ENCODE results near the gene MARK1.

DNA sequence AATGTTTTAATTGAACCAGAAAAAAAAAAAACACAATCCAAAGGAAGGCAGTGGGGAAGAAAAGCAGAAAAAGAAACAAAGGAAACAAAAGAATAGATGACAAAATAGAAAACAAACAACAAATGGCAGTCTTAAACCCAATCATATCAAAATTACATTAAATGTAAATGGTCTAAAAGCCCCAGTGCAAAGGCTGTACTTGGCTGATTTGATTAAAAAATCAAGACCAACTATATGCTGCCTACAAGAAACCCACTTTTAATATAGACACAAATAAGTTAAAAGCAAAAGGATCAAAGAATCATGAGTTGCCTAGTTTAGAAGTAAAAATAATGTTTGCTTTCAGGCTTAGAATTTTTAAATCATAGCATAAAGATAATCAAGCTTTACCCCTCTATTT, 142.4 kb downstream of the MARK1 start:
- TF ChIP-seq, protein P1, sequence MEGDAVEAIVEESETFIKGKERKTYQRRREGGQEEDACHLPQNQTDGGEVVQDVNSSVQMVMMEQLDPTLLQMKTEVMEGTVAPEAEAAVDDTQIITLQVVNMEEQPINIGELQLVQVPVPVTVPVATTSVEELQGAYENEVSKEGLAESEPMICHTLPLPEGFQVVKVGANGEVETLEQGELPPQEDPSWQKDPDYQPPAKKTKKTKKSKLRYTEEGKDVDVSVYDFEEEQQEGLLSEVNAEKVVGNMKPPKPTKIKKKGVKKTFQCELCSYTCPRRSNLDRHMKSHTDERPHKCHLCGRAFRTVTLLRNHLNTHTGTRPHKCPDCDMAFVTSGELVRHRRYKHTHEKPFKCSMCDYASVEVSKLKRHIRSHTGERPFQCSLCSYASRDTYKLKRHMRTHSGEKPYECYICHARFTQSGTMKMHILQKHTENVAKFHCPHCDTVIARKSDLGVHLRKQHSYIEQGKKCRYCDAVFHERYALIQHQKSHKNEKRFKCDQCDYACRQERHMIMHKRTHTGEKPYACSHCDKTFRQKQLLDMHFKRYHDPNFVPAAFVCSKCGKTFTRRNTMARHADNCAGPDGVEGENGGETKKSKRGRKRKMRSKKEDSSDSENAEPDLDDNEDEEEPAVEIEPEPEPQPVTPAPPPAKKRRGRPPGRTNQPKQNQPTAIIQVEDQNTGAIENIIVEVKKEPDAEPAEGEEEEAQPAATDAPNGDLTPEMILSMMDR (IDR thresholded peaks at IDR 0.05; ENCODE audit: borderline replicate concordance, extremely low read depth, low read length, poor library complexity, severe bottlenecking), result no peak
- TF ChIP-seq EZH2 (IDR thresholded peaks at IDR 0.05; ENCODE audit: borderline replicate concordance, low read depth, low read length, severe bottlenecking), result no peak

All from DND-41 (cell line).